Heart right ventricle (tissue), 16 donors: Measurements from ENCODE around the gene MYO10. TPM values are rescaled to one million over a fixed set of nuclear protein-coding genes. Genes with fewer than 3 reads are reported as not detected.

Source experiments
- ATAC-seq, 8 donors: fragments of 200-7000 bp; cut with Tn5 transposase; one replicate each; pipeline ENCODE4 v1.9.1; 2020; ENCODE audit warnings: mild to moderate bottlenecking in 8 of 8, moderate library complexity in 8 of 8, moderate number of reproducible peaks in 1 of 8
- DNase-seq, 2 donors: peaks; one replicate each; pipeline ENCODE4 v3.0.0-alpha.2; 2020
- H3K27ac ChIP-seq, 10 donors: fragments of 200-600 bp; sonication (generic) in 2 of 10; one replicate each; pipeline versions ENCODE4 v1.5.0 to v1.8.0; 2020 to 2022; ENCODE audit warnings: mild to moderate bottlenecking in 3 of 10
- H3K27me3 ChIP-seq, 7 donors: fragments of 200-600 bp; one replicate each; pipeline ENCODE4 v1.8.0; 2021 to 2022; ENCODE audit warnings: mild to moderate bottlenecking in 2 of 7
- H3K36me3 ChIP-seq, 9 donors: fragments of 200-600 bp; sonication (generic) in 1 of 9; one replicate each; pipeline versions ENCODE4 v1.5.0 to v1.8.0; 2020 to 2022; ENCODE audit warnings: mild to moderate bottlenecking in 2 of 9
- H3K4me1 ChIP-seq, 9 donors: fragments of 200-600 bp; sonication (generic) in 1 of 9; one replicate each; pipeline versions ENCODE4 v1.5.0 to v1.8.0; 2020 to 2022; ENCODE audit warnings: mild to moderate bottlenecking in 4 of 9
- H3K4me3 ChIP-seq, 10 donors: fragments of 200-600 bp; sonication (generic) in 2 of 10; one replicate each; pipeline versions ENCODE4 v1.5.0 to v1.8.0; 2020 to 2022; ENCODE audit warnings: mild to moderate bottlenecking in 7 of 10, moderate library complexity in 2 of 10
- H3K9me3 ChIP-seq, 11 donors: fragments of 200-600 bp in 10 of 11; sonication (generic) in 2 of 11; one replicate each; pipeline versions ENCODE4 v1.5.0 to v1.8.0; 2013 to 2022; ENCODE audit warnings: mild to moderate bottlenecking in 2 of 11, control low read depth in 1 of 11, moderate library complexity in 1 of 11
- WGBS, 2 donors: extraction: QIAGEN DNeasy Blood & Tissue Kit; methylation state at CpG; one replicate each; pipeline ENCODE4 v1.1.7; 2013; ENCODE audit warnings: inconsistent platforms in 1 of 2; 5-methylcytosine and 5-hydroxymethylcytosine counted together
- intact Hi-C, 10 donors: fragments of 100-400 bp; cut with DNase I; formaldehyde crosslinking; loops; one replicate each; pipeline versions ENCODE4 v1.11.1 to v1.14.2; 2022
- polyA plus RNA-seq, 2 donors: library from polyadenylated mRNA; stranded (reverse); fragments of 200-250 nt; gene quantifications; one replicate each; pipeline ENCODE4 v1.2.3, GENCODE V29; 2013
- total RNA-seq, 10 donors: library from RNA; stranded (reverse); fragmentation: NEBNext Ultra II Directional in 3 of 10; extraction: Animal tissue kit (Norgen Biotek cat#: 25700) in 3 of 10; gene quantifications; one replicate each; pipeline versions ENCODE4 v1.2.1 to v1.2.4, GENCODE V29; 2021 to 2023
- TF ChIP-seq, protein P1 (sequence below), 9 donors: fragments of 200-600 bp; sonication (generic) in 2 of 9; IDR thresholded peaks; one replicate each; pipeline versions ENCODE4 v1.5.0 to v1.8.0; 2021 to 2022; ENCODE audit warnings: antibody characterized with exemption in 9 of 9, mild to moderate bottlenecking in 5 of 9, moderate library complexity in 1 of 9
- donor health status: Arrhythmogenic right ventricular cardiomyopathy.
- donor health status: ischemic (EF 13 %, LVEDD 7.1; RV severe dilation, severe dysfunction).
- donor health status: healthy with polysubstance abuse.
- donor health status: DM: no; HTN: yes; CAD: no.
- donor health status: DM: no; HTN: no; CAD: no.
- donor health status: ischemic (EF 25% LVEDD 6.9; RV normal size, moderate dysfunction).
- donor health status: ischemic (EF 25% LVEDD 5.7; RV mildly dilated, moderate dysfunction).
- donor health status: healthy.
- donor health status: DM: yes; HTN: yes; CAD: no.
- donor health status: Ischemic cardiomyopathy.
- donor health status: ischemic (EF 35%, LVEDD 5.7; RV mildly dilated, moderate dysfunction).
- donor health status: nonischemic (EF 11% LVEDD 7.7; RV severe dilation, severe dysfunction).
- donor health status: DM: yes; HTN: yes; CAD: no.
- donor health status: PGD.
- donor health status: ischemic (EF 29% LVEDD 5.4; RV normal size, mild dysfunction).
- donor health status: nonischemic (EF 23%, LVEDD 6.1; RV moderate dilation, normal function).

Gene MYO10
- total and polyA plus RNA-seq, 12 donors, result 1.2 to 8.2 (median 4.6) TPM

DNA sequence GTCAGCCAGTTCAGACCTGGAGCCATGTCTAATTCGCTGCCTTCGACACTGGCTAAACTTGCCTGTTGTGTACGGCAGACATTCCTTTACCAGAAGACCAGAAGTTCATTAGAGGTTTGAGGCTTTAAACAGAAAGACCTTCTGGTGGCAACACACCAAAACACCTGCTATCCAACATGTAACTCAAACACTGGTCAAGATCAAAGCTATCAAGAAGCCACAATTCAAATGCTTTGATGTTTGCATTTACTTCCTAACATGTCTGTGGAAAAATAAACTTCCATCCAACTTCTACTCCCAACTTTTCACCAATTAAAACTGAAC is 228.3 kb downstream of the MYO10 start:
- H3K27me3 ChIP-seq, result no peaks in the 10 kb centered on the region
- no peaks in the 10 kb centered on the region for H3K9me3 ChIP-seq
- ATAC-seq (no peak), DNase-seq (no peak)
- TF ChIP-seq, protein P1, sequence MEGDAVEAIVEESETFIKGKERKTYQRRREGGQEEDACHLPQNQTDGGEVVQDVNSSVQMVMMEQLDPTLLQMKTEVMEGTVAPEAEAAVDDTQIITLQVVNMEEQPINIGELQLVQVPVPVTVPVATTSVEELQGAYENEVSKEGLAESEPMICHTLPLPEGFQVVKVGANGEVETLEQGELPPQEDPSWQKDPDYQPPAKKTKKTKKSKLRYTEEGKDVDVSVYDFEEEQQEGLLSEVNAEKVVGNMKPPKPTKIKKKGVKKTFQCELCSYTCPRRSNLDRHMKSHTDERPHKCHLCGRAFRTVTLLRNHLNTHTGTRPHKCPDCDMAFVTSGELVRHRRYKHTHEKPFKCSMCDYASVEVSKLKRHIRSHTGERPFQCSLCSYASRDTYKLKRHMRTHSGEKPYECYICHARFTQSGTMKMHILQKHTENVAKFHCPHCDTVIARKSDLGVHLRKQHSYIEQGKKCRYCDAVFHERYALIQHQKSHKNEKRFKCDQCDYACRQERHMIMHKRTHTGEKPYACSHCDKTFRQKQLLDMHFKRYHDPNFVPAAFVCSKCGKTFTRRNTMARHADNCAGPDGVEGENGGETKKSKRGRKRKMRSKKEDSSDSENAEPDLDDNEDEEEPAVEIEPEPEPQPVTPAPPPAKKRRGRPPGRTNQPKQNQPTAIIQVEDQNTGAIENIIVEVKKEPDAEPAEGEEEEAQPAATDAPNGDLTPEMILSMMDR (IDR thresholded peaks at IDR 0.05), result no peak
- intact Hi-C loops, result no loop called here
- no peak overlapping the region for H3K27ac ChIP-seq
- WGBS, 2 donors, result 96% methylated on average over 3 of the region's 3 CpGs
- H3K4me3 ChIP-seq, result no peak overlapping the region
- H3K36me3 ChIP-seq, result peaks cover 0 to 53% (median 3%) of the 10 kb centered on the region in 9 donors
- H3K4me1 ChIP-seq, result peaks cover 0 to 19% (median 2%) of the 10 kb centered on the region in 9 donors

DNA sequence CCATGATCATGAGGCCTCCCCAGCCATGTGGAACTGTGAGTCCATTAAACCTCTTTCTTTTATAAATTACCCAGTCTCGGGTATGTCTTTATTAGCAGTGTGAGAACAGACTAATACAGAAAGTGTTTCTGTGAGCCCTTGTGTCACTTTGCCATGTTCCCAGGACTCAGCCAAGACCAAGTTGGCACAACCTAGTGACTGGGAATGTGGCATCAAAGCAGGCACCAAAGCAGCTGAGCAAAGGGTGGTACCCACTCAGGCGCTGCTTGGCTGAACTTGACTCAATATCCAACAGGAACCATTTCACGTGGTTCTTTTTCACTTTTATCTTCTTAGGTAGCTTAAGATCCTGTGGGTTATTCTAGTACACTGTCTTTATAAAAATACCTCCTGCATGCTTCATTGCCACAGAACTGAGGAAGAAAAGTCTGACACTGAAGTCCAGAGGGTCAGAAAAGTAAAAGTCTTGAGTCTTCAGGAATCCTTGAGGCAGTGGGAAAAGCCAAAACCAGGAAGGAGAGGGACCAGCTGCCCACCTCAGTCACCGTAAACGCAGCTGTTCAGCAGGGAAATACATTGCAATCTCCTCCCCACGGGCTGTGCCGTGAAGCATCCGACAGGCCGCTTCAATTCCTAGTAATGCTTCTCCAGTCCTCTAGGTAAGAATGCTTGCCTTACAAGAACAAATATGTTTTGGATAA is 228.8 kb downstream of the MYO10 start:
- Histone ChIP-seq H3K4me3 (no peak overlapping the region), H3K9me3 (no peaks in the 10 kb centered on the region), H3K27ac (no peak overlapping the region), H3K36me3 (peaks cover 0 to 58% (median 3%) of the 10 kb centered on the region in 9 donors), H3K4me1 (peaks cover 0 to 15% (median 0%) of the 10 kb centered on the region in 9 donors), H3K27me3 (no peaks in the 10 kb centered on the region)
- 95% methylated on average over 9 of the region's 9 CpGs for WGBS, 2 donors
- intact Hi-C loops, result no loop called here
- ATAC-seq (no peak), DNase-seq (no peak)
- TF ChIP-seq, protein P1 (IDR thresholded peaks at IDR 0.05), result no peak

- ATAC-seq (no peak), DNase-seq (no peak)
- intact Hi-C loops, result no loop called here
- peaks cover 0 to 64% (median 3%) of the 10 kb centered on the region in 9 donors for H3K36me3 ChIP-seq
- WGBS, 2 donors, result 58 to 61% methylated on average over 4 of the region's 4 CpGs
- no peak overlapping the region for H3K4me3 ChIP-seq
- H3K27ac ChIP-seq, result no peak overlapping the region
- TF ChIP-seq, protein P1 (IDR thresholded peaks at IDR 0.05), result no peak
- H3K9me3 ChIP-seq, result no peaks in the 10 kb centered on the region
- no peaks in the 10 kb centered on the region for H3K27me3 ChIP-seq
- peaks cover 0 to 13% (median 0%) of the 10 kb centered on the region in 9 donors for H3K4me1 ChIP-seq
Observed at GRCh38 chr5:16704945-16705344, 231.1 kb downstream of the MYO10 start.

- intact Hi-C loops, result no loop called here
- TF ChIP-seq, protein P1 (IDR thresholded peaks at IDR 0.05), result no peak
- Histone ChIP-seq H3K9me3 (no peaks in the 10 kb centered on the region), H3K27ac (no peak overlapping the region), H3K4me1 (peaks cover 0 to 14% (median 0%) of the 10 kb centered on the region in 9 donors), H3K27me3 (no peaks in the 10 kb centered on the region), H3K36me3 (peaks cover 0 to 55% (median 3%) of the 10 kb centered on the region in 9 donors), H3K4me3 (no peak overlapping the region)
- DNase-seq (no peak), ATAC-seq (no peak)
- WGBS, 2 donors, result 71 to 83% methylated on average over 2 of the region's 2 CpGs
Observed at GRCh38 chr5:16702964-16703363, 233.1 kb downstream of the MYO10 start.
